Measurements from ENCODE around the gene MTHFSD.
"Not testable (repeated sequence)": the region's sequence is repeated elsewhere in the genome, so short reads cannot be mapped to it uniquely, and the experiment has no call there.

Gene MTHFSD, protein sequence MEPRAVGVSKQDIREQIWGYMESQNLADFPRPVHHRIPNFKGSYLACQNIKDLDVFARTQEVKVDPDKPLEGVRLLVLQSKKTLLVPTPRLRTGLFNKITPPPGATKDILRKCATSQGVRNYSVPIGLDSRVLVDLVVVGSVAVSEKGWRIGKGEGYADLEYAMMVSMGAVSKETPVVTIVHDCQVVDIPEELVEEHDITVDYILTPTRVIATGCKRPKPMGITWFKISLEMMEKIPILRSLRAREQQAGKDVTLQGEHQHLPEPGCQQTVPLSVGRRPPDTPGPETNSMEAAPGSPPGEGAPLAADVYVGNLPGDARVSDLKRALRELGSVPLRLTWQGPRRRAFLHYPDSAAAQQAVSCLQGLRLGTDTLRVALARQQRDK

DNA sequence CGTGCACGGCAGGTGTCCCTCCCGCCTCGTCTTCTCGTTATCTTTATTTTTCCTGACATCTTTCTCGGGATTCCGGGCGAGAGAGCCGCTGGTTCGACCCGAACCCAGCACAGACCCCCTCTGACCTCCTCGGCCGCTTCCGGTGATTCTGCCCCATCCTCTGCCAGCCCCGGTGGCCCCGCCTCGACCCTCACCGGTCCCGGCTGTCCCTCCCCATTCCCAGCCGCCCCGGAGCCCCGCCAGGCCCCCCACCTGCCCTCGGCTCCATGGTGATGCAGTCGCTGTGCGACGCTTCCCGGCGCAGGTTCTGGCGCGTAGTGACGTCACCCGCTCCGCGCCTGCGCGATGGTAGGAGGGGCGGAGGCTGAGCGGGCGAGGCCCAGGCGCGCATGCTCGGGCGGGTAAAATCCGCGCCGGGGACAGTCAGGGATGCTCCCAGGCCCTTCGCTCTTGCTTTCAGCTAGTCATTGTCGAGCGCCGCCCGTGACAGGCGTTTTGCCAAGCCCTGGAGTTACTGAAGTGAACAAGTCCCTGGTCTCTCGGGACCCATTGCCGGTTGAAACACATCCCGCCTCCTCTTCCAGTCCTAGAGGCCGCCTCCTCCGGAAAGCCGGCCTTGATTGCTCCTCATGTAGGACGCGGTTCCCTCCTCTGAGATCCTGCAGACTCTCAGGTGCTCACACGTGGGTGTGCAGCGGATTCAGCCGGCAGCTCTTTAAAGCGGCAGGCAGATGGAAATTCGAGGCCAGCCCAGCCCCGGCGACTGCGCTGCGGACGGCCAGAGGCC is at the start of gene MTHFSD:
Gene MTHFSD, minus strand, starts transcription at position 319 of the 787 bp plus-strand sequence. Its CDS starts 51 bp downstream, at position 268.
- peak; percentile 93 for DNase-seq

DNA sequence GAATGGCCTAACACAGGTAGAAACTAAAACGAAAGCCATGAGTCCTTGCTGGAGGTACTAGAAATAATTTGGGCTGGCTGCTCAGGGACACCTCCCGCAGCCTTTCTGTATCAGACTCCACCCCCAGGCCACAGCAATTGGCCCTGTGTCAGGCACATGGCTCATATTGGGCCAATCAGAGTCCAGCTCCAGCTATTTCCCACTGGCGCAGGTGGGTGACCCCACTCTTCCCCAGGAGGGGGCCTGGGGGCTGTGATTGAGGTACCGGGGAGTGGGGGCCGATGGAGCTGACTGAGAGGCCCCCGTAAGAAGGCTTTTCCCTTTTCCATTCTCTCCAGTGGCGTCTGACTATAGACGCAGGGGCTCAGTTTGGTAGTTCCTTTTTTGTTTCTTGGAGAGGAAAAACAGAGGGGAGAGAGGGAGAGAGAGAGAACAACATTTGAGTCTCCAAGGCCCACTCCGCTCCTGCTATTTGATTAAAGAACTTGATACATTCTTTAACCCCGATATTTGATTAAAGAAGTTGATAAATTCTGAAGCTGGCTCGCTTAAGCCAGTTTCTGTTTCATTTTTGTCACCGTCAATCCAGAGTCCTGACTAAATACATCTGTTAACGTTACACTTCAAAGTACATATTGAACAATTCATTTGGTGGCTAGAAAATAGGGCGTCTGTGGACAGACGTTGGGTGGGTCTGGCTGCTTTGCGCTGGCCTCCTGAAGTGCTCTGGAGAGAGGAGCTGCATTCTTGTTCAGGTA is 49.6 kb upstream of the MTHFSD start:
- DNase-seq, result peak; percentile 52

DNA sequence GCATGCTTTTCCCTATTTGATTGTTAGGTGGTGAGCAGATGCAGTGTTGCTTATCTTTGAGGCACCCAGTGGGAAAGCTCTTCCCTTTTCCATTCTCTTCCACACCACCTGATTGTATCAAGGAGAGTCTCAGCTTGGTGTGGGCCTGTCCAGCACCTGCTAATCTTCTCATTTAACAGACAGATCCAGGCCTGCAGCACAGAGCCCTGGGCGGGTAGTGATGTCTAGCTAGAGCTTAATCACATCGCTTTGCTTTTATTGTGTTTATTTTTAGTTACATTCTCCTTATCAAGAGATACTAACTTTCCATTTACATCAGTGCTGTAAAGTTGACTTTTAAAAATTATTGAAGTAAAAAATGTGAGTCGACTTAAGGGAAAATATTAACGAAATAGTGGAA is 47.5 kb upstream of the MTHFSD start:
- DNase-seq, result no peak

DNA sequence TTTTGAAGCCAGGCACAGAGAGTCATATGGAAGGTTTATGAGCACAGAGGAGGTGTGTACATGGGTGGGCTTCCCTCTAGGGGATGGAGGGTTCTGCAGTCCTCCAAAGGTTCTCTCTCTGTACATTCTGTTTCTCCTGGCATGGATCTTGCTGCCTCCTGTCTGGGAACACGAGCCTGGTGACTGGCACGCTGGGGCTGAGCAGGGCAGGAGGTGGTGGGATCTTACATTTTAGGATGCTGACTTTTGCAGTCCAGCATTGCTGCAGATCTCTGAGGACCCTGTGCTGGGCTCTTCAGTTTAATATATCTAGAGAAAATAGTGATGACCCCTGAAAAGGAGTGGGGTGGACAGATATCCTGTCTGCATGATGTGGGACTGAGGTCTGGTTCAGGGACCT is 46.3 kb upstream of the MTHFSD start:
- DNase-seq, result no peak

DNA sequence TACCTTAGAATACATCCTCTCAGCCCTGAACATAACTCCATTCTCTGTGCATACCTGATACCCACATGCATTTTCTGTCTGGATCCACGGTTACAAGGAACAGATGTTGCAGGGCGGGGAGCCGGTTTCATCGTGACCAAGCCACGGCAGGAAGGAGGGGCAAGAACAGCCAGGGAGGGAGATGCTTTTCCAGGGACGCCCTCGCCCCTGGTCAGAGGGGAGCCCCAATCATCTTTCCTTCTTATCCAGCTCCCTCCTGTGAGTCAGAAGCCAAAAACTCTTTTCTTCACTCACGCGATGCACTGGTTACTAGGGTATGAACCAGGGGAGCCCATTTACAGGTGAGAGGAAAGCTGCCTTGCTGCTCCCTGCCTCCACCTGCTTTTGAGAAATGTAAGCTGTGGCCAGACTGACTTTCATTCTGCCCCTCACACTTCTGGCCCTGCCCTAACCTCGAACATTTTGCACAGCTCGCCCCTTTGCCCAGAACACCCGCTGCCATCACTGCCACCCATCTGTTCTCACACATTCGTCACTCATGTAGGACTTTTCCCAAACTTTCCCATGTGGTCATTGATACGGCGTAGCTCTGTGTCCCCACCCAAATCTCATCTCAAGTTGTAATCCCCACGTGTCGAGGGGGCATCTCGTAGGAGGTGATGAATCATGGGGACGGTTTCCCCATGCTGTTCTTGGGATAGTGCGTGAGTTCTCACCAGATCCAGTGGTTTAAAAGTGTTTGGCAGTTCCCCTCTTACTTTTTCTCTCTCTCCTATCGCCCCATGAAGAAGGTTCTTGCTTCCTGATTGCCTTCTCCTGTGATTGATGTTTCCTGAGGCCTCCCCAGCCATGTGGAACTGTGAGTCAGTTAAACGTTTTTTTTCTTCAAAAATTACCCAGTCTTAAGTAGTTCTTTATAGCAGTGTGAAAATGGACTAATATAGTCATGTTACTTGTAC is 43.9 kb upstream of the MTHFSD start:
- DNase-seq, result no peak

DNA sequence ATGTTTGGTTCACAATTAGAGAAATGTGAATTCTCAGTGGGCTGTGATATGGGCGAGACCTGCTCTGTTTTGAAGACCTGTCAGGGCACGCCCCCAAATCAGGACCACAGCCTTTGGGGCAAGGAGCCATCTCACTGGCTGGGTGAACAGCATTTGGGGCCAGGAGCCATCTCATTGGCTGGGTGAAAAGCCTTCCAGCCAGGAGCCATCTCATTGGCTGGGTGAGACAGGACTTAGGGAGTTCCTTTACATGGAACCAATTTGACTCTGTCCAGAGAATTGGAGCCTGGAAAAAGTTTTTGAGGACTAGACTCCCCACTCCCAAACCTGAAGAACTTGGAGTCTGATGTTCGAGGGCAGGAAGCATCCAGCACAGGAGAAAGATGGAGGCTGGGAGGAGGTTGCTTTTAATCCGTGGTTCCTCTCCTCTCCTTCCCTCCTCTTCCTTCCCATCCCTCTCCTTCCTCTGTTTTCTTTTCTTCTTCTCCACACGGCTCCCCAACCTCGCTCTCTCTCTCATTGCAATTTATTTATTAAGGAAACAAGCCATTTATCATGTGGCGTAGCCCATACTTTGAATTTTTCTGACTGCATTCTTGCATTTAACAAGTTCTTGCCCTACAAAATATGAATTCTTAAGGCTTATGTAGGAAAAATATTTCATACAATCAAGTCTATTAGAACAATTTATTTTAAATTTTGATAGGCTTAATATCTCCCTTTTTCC is 43.0 kb upstream of the MTHFSD start:
- DNase-seq, result no peak

DNA sequence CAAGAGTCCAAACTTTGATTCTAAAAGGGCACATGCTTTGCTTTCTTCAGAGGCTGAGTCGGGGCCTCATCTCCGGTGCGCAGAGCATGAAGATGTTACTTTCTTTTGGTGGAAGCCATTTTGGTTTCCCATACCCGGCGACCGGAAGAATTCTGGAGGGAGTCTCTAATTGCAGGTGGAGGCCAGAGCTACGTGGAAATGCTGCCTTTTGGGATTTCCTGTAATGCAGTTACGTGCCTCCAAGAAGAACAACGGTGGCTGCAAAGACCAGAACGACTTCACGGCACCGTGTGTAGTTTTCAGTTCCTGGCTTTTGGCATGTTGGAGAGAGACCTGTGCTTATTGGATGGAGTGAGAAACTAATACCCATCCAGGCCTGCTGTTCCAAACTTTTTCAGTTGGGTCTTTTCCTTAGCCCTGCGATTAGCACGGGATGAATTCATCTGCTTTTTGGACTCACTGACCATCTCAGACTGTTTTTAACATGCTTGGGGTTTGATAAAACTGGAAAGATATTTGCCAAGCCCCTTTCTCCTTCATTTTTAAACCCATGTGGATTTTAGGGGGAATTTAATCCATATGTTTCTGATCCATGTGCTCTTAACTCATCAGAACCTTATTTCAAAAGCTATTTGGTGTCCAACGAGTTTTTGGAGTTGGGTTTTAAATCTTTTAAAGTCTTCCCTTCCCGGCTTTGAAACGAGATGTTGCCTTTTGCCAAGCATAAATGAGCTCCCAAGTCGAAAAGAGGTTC is 42.3 kb upstream of the MTHFSD start:
- DNase-seq, result no peak

DNA sequence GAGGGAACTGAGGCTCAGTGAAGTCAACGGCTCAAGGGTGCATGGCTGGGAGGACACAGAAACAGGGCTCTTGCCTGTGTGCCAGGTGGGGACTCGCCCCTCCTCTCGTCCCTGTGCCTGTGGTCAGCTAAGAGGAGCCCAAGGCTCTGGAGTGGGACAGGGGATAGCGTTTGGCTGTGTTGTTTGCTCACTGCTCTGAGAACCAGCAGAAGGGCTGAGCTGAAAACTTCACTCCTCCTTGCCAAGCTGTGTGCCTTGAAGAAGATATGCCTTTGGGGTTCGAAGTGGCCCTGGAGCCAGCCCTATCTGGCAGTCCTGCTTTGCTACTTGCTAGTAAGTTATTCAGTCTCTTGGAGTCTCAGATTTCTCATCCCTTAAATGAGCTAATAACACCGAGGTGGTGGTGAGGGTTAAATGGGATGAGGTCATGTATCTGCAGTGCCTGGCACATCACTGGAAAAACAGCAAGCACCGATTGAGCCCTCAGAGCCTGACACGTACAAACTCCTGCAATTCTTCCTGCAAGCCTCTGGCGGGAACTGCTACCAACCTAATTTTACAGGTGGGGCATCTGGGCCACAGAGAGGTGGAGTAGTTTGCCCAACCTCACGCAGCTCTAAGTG is 41.1 kb upstream of the MTHFSD start:
- DNase-seq, result no peak

DNA sequence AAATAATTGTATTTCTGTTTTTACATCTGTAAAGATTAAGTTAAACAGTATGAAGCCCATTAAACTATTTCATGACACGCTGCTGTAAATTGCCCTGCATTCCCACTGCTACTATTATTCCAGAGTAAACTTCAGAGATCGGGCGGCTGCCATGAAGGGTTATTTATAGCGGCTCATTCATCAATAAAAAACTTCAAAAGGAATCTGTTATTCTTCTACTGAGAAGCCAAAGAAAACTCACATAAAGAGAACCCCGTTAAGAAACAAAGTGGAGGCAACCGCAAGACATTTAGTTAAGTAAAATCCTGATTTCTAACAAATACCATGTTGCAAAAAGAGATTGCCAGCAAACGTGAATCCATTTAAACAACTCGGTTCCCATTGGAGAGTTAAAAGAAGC is 39.7 kb upstream of the MTHFSD start:
- no peak for DNase-seq

DNA sequence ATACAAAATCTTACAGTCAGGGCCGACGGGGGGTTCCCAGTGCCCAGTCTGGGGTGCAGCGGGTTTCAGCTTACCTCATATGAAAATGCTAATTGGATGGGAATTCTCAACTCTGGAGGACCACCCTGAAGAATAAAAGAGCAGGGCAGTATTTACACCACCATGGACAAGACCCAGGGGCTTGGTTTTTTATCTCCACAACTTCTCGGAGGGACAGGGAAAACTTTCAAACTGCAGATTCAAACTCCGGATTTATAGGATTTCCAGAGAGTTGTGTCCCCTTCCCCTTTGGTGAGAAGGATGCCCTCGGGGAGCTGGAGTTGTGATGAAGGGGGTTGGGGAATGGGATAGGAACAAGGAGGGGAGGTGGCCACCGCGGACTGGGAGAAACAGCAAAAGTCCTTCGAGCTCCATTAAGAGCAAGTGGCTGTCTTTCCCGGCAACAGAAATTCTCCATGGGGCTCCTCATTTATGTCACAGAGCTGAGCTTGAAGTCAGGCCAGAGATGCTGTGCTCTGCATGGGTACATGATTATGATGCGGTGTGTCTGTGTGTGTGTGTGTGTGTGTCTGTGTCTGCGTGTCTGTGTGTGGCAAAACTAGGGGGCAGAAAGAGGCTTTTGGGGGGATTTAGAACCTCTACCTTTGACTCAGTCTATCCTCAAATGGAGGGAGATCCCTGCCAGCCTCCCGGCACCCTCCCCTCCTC is 39.0 kb upstream of the MTHFSD start:
- no peak for DNase-seq

DNA sequence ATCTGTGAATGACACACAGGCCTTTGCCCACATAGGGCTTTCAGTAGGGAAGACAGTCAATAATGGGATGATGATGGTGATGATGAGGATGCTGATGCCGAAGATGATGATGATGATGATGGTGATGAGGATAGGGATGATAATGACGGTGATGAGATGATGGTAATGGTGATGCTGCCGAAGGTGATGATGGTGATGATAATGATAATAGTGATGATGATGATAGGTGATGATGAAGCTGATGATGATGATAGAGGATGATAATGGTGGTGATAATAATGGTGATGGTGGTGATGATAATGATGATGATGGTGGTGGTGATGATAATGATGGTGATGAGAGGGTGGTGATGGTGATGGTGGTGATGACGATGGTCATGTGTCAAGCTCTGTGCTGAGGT is 36.2 kb upstream of the MTHFSD start:
- DNase-seq, result no peak

DNA sequence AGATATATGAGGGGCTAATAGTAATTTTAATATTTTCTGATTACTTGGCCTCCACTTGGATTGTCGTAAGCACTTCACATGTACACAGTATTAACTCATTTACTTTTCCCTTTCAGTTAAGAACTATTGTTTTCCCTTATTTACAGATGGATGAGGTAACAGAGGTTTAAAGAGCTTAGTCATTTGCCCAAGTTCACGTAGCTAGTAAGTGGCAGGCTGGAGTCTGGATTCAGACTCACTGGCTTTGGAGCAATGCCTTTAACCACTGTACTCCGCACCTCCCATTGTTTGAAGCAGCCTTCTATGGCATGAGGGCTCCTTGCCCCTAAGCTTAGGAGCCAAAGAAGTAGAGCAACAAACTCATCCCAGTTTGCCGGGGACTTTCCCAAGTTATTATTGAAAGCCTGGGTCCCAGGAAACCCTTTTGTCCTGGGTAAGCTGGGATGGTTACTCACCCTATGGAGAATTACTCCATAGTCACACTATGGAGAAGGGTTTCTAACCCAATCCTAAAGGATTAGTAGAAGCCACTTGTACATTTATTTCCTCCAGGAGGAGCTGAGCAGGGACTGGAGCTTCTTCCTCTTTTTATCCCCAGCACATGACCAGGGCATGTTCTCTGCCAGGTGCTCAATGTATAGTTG is 35.6 kb upstream of the MTHFSD start:
- no peak for DNase-seq

DNA sequence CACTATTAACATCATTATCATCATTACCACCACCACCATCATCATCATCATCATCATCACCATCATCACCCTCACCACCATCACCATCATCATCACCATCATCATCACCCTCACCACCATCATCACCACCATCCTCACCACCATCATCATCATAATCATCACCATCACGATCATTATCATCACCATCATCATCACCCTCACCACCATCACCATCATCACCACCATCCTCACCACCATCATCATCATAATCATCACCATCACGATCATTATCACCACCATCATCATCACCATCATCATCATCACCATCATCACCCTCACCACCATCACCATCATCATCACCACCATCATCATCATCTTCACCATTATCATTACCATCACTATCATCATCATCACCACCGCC is 32.9 kb upstream of the MTHFSD start:
- not testable (repeated sequence) for DNase-seq

DNA sequence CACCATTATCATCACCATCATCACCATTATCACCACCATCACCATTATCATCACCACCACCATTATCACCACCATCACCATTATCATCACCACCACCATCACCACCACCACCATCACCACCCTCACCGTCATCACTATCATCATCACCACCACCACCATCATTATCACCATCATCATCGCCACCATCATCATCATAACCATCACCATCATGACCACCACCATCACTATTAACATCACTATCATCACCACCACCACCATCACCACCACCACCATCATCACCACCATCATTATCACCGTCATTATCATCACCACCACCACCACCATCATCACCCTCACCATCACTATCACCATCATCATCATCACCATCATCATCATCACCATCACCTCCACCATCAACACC is 32.5 kb upstream of the MTHFSD start:
- DNase-seq, result no peak

DNA sequence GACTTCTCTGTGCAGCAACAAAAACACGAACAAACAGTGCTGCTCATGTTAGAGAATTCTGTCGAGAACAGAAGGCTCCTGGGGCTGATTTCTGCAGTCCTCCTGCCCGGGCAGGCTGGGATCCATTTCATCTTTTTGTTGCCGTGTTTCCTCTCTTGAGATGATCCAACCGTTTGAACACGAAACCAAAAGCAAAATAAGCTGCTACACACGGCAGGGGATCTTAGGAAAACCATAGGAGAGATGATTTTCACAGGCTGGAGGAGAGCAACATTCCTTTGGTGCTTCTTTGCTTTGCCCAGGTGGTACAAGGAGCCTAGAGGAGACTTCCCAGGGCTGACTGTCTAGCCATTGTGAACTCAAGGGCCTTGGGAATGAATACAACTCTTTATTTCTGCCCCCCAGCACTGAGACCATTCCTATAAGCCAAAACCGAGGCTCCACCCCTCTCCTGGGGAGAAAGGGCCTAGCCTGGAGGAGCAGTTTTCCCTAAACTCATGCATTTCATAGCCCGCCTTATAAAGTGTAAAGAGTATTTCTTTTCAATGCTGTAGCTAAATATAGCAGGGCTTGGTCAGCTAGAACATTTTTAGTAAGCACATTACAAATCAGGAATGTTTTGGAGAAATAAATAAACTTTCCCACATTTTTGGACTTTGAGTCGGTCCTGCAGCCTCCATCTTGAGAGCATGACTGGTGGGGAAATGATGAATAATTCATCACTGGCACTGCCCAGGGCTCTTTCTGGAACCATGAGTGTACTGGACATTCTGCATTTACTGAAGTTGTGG is 31.0 kb upstream of the MTHFSD start:
- no peak for DNase-seq

DNA sequence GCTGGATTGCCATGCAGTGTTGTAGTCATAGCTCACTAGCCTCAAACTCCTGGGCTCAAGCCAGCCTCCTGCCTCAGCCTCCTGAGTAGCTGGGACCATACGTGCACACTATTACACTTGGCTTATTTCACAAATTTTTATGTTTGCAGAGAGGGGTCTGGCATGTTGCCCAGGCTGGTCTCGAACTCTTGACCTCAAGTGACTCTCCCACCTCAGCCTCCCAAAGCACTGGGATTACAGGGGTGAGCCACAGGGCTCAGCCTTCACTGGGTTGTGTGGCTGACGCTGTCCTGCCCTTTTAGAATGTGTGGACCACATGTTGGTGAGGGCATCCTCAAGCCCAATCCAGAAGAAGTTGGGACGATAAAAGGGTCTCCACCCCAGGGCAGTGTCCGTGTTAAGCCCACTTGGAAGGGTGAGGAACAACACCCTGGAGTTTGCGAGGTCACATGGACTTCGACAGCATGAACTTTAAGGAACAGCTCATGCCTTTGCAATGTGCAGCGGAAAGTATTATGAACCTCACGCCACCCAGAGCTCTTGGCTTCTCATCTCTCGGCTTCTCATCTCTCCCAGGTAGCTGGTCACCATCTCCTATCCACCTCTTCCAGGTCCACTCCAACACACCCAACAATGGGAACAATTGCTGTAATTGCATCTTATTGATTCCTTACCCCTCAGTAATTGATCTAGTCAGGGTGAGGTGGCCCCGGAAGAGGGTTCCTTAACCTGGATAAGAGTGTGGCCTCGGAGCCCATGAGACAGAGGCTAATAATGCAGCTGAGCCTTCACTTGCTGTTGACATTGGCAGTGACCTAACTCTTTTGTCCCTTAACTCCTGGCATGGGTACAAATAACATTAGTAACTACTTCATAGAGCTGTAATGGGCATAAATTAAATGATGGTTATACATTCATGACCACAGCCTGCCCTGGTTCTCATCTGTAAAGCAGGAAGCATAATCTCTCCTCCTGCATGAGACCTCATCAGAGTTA is 30.0 kb upstream of the MTHFSD start:
- no peak for DNase-seq

DNA sequence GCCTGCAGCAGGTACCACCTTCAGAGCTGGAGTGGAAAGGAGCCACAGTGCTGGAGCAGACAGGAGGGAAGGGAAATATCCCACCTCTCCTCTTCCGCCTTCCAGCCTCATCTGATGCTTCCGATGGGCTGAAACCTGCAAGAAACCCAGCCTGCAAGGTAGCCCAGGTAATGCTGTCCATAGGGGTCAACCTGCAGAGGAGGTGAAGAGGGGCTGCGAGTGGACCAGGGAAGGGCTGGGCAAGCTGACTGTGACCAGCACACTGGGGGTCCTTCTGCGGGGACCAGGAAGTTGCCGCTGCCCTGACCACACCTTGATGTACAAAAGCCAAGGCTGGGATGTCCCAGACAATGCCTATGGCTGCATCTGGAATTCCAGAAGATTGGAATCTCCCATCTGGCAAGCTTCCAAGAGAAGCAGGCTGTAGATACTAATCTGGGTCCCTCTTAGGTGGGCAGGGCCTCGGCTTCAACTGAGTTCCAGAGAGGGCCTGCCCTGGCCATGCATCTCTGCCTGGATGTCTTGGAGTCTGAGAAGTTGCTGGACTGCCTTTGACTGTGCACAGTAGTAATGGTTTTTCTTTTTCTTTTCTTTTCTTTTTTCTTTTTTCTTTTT is 29.1 kb upstream of the MTHFSD start:
- no peak for DNase-seq

All from CD4-positive, alpha-beta T cell treated with Interferon gamma for 1 hour (primary cell).